ENCODE data around the gene B3GAT1. TPM values are rescaled to one million over a fixed set of nuclear protein-coding genes. Genes with fewer than 3 reads are reported as not detected.

Gene B3GAT1
- total RNA-seq, 1 experiment from 2014 or later = 0.10 TPM

DNA sequence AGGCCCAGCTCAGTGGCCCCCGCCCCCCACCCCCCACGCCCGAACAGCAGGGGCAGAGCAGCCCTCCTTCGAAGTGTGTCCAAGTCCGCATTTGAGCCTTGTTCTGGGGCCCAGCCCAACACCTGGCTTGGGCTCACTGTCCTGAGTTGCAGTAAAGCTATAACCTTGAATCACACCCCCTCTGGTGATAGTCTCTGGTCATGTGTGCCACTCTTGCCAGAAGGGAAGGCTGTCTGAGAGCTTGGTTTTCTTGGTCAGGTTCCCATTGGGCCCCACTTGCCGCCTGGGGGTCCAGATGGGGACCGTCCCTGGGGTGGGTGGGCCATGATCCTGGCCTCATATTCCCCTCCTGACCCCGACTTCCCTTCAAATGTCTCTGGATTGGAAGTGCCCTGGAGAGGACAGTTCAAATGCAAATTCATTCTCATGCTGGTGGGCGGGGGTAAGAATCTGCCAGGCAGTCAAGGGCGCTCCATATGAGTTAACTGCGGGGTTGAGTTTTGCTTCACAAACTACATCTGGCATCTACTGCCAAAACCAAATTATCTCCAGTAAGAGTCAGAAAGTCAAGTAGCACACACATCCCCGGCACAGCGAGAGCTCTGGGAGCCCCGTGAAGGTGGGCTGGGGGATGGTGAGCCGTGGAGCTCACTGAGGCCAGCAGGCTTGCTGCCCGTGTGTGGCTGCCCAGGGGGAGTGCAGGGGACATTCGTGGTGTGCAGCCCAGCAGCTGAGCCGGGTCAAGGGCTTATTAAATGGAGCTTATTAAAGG, 35.7 kb downstream of the B3GAT1 start:
- Histone ChIP-seq H3K4me1 (ENCODE audit: control insufficient read depth, insufficient read depth, low read length) (no peaks in the 10 kb centered on the region), H3K4me3 (ENCODE audit: low read depth in 2 of 2, low read length in 2 of 2) (no peak overlapping the region), H3K36me3 (ENCODE audit: control insufficient read depth, insufficient read depth, low read length) (no peaks in the 10 kb centered on the region), H3K27ac (ENCODE audit: low read length) (no peak overlapping the region), H3K27me3 (ENCODE audit: control insufficient read depth, insufficient read depth, low read length) (no peaks in the 10 kb centered on the region; the same call in 1 of the 2 replicates), H3K9me3 (ENCODE audit: control insufficient read depth, insufficient read depth, low read depth, low read length) (no peaks in the 10 kb centered on the region)
- in situ Hi-C loops (cut with HindIII; ENCODE audit: low pct_unique_long_range_greater_than_20kb, low sequenced_read_pairs) = no loop called here
- BruUV-seq (replicated peaks) = no TSS peak
- no peak for TF ChIP-seq POLR2AphosphoS5 (IDR thresholded peaks at IDR 0.05; ENCODE audit: low read depth, low read length)
- TF ChIP-seq TCF7L2 (IDR thresholded peaks at IDR 0.05; ENCODE audit: low read depth, low read length) = no peak
- POLR2A ChIA-PET = no interaction called here
- CTCF ChIA-PET = no interaction called here
- DNase-seq (ENCODE audit: low read depth, low spot score) = no peak
- no peak for ATAC-seq
- intact Hi-C loops (cut with micrococcal nuclease; ENCODE audit: unreplicated experiment) = no loop called here

DNA sequence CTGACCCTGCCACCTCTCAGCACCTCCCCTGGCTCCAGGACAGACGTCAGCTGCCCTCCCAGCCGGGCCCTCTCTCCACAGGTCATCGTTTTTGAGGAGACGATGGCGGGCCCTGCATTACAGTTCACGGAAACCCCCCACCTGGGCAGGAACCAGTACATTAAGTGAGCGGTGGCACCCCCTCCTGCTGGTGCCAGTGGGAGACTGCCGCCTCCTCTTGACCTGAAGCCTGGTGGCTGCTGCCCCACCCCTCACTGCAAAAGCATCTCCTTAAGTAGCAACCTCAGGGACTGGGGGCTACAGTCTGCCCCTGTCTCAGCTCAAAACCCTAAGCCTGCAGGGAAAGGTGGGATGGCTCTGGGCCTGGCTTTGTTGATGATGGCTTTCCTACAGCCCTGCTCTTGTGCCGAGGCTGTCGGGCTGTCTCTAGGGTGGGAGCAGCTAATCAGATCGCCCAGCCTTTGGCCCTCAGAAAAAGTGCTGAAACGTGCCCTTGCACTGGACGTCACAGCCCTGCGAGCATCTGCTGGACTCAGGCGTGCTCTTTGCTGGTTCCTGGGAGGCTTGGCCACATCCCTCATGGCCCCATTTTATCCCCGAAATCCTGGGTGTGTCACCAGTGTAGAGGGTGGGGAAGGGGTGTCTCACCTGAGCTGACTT, 37.0 kb downstream of the B3GAT1 start:
- Histone ChIP-seq H3K4me3 (ENCODE audit: low read depth in 2 of 2, low read length in 2 of 2) (no peak overlapping the region), H3K27ac (ENCODE audit: low read length) (no peak overlapping the region), H3K27me3 (ENCODE audit: control insufficient read depth, insufficient read depth, low read length) (no peaks in the 10 kb centered on the region; the same call in 1 of the 2 replicates), H3K9me3 (ENCODE audit: control insufficient read depth, insufficient read depth, low read depth, low read length) (no peaks in the 10 kb centered on the region), H3K4me1 (ENCODE audit: control insufficient read depth, insufficient read depth, low read length) (no peaks in the 10 kb centered on the region), H3K36me3 (ENCODE audit: control insufficient read depth, insufficient read depth, low read length) (no peaks in the 10 kb centered on the region)
- POLR2A ChIA-PET = no interaction called here
- TF ChIP-seq POLR2AphosphoS5 (IDR thresholded peaks at IDR 0.05; ENCODE audit: low read depth, low read length) (no peak), TCF7L2 (IDR thresholded peaks at IDR 0.05; ENCODE audit: low read depth, low read length) (no peak), SIN3A (IDR thresholded peaks at IDR 0.05; ENCODE audit: borderline replicate concordance, insufficient read depth, low read depth, low read length) (no peak)
- TF ChIP-seq, protein P1, sequence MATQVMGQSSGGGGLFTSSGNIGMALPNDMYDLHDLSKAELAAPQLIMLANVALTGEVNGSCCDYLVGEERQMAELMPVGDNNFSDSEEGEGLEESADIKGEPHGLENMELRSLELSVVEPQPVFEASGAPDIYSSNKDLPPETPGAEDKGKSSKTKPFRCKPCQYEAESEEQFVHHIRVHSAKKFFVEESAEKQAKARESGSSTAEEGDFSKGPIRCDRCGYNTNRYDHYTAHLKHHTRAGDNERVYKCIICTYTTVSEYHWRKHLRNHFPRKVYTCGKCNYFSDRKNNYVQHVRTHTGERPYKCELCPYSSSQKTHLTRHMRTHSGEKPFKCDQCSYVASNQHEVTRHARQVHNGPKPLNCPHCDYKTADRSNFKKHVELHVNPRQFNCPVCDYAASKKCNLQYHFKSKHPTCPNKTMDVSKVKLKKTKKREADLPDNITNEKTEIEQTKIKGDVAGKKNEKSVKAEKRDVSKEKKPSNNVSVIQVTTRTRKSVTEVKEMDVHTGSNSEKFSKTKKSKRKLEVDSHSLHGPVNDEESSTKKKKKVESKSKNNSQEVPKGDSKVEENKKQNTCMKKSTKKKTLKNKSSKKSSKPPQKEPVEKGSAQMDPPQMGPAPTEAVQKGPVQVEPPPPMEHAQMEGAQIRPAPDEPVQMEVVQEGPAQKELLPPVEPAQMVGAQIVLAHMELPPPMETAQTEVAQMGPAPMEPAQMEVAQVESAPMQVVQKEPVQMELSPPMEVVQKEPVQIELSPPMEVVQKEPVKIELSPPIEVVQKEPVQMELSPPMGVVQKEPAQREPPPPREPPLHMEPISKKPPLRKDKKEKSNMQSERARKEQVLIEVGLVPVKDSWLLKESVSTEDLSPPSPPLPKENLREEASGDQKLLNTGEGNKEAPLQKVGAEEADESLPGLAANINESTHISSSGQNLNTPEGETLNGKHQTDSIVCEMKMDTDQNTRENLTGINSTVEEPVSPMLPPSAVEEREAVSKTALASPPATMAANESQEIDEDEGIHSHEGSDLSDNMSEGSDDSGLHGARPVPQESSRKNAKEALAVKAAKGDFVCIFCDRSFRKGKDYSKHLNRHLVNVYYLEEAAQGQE (IDR thresholded peaks at IDR 0.05; ENCODE audit: insufficient read depth in 1 of 2, low read depth in 2 of 2, low read length in 1 of 2) = no peak
- TF ChIP-seq, protein P2, sequence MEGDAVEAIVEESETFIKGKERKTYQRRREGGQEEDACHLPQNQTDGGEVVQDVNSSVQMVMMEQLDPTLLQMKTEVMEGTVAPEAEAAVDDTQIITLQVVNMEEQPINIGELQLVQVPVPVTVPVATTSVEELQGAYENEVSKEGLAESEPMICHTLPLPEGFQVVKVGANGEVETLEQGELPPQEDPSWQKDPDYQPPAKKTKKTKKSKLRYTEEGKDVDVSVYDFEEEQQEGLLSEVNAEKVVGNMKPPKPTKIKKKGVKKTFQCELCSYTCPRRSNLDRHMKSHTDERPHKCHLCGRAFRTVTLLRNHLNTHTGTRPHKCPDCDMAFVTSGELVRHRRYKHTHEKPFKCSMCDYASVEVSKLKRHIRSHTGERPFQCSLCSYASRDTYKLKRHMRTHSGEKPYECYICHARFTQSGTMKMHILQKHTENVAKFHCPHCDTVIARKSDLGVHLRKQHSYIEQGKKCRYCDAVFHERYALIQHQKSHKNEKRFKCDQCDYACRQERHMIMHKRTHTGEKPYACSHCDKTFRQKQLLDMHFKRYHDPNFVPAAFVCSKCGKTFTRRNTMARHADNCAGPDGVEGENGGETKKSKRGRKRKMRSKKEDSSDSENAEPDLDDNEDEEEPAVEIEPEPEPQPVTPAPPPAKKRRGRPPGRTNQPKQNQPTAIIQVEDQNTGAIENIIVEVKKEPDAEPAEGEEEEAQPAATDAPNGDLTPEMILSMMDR (IDR thresholded peaks at IDR 0.05) = no peak
- no TSS peak for BruUV-seq (replicated peaks)
- CTCF ChIA-PET = no interaction called here
- ATAC-seq (no peak), DNase-seq (ENCODE audit: low read depth, low spot score) (no peak)
- in situ Hi-C loops (cut with HindIII; ENCODE audit: low pct_unique_long_range_greater_than_20kb, low sequenced_read_pairs) (no loop called here), intact Hi-C loops (cut with micrococcal nuclease; ENCODE audit: unreplicated experiment) (no loop called here)

- no peak for ATAC-seq
- CTCF ChIA-PET = no interaction called here
- H3K4me1 ChIP-seq (ENCODE audit: control insufficient read depth, insufficient read depth, low read length) = no peaks in the 10 kb centered on the region
- H3K27me3 ChIP-seq (ENCODE audit: control insufficient read depth, insufficient read depth, low read length) = no peaks in the 10 kb centered on the region; the same call in 1 of the 2 replicates
- BruUV-seq (replicated peaks) = no TSS peak
- TF ChIP-seq POLR2AphosphoS5 (IDR thresholded peaks at IDR 0.05; ENCODE audit: low read depth, low read length) (no peak), TCF7L2 (IDR thresholded peaks at IDR 0.05; ENCODE audit: low read depth, low read length) (no peak), SIN3A (IDR thresholded peaks at IDR 0.05; ENCODE audit: borderline replicate concordance, insufficient read depth, low read depth, low read length) (no peak)
- TF ChIP-seq, protein P1 (IDR thresholded peaks at IDR 0.05; ENCODE audit: insufficient read depth in 1 of 2, low read depth in 2 of 2, low read length in 1 of 2) = no peak
- TF ChIP-seq, protein P2 (IDR thresholded peaks at IDR 0.05) = no peak
- intact Hi-C loops (cut with micrococcal nuclease; ENCODE audit: unreplicated experiment) = no loop called here
- POLR2A ChIA-PET = no interaction called here
- H3K9me3 ChIP-seq (ENCODE audit: control insufficient read depth, insufficient read depth, low read depth, low read length) = no peaks in the 10 kb centered on the region
- H3K36me3 ChIP-seq (ENCODE audit: control insufficient read depth, insufficient read depth, low read length) = no peaks in the 10 kb centered on the region
- in situ Hi-C loops (cut with HindIII; ENCODE audit: low pct_unique_long_range_greater_than_20kb, low sequenced_read_pairs) = no loop called here
- no peak overlapping the region for H3K4me3 ChIP-seq (ENCODE audit: low read depth in 2 of 2, low read length in 2 of 2)
- no peak for DNase-seq (ENCODE audit: low read depth, low spot score)
- H3K27ac ChIP-seq (ENCODE audit: low read length) = no peak overlapping the region
Measured at GRCh38 chr11:134374171-134374570, 37.9 kb downstream of the B3GAT1 start.
